Activated B cell treated with CpG ODN at 0.5 μM for 24 hours (primary cell): ENCODE data around the gene SPDYE6. TPM values are rescaled to one million over a fixed set of nuclear protein-coding genes. Genes with fewer than 3 reads are reported as not detected.
"Not testable (repeated sequence)": the region's sequence is repeated elsewhere in the genome, so short reads cannot be mapped to it uniquely, and the experiment has no call there.

Source experiments
- ATAC-seq: fragments of 200-7000 bp; cut with Tn5 transposase; one replicate; pipeline ENCODE4 v1.10.0; 2021; ENCODE audit warnings: low read depth, mild to moderate bottlenecking, moderate library complexity
- CTCF ChIA-PET: fragments of 350-600 bp; sonication (Branson Sonifier 250); formaldehyde crosslinking; loops from one replicate; lab custom pipeline; 2021; ENCODE audit warnings: antibody characterized with exemption; lab: Charles Lee
- POLR2A ChIA-PET: fragments of 350-600 bp; sonication (Branson Sonifier 250); formaldehyde crosslinking; loops from one replicate; lab custom pipeline; 2021; ENCODE audit warnings: antibody characterized with exemption; lab: Charles Lee
- DNase-seq: peaks from one replicate; pipeline ENCODE4 v3.0.0; 2022
- H3K27ac Mint-ChIP-seq: one replicate; pipeline ENCODE4 v1.8.0; 2020; ENCODE audit warnings: mixed read lengths
- H3K27me3 Mint-ChIP-seq: one replicate; pipeline ENCODE4 v1.8.0; 2021; ENCODE audit warnings: mixed read lengths
- H3K36me3 Mint-ChIP-seq: one replicate; pipeline ENCODE4 v1.8.0; 2021; ENCODE audit warnings: low read depth, mixed read lengths
- H3K4me1 Mint-ChIP-seq: one replicate; pipeline ENCODE4 v1.8.0; 2021; ENCODE audit warnings: mixed read lengths
- H3K4me3 Mint-ChIP-seq: one replicate; pipeline ENCODE4 v1.8.0; 2020; ENCODE audit warnings: mild to moderate bottlenecking, mixed read lengths
- H3K9me3 Mint-ChIP-seq: one replicate; pipeline ENCODE4 v1.8.0; 2020; ENCODE audit warnings: mixed read lengths
- intact Hi-C: fragments of 100-400 bp; cut with micrococcal nuclease; formaldehyde crosslinking; loops from one replicate; pipeline ENCODE4 v1.15.1; 2024
- total RNA-seq: library from RNA; stranded (reverse); gene quantifications from 2 replicates; pipeline ENCODE4 v1.2.3, GENCODE V29; 2022
- TF ChIP-seq, protein P1 (sequence below): fragments of 200-600 bp; IDR thresholded peaks from one replicate; pipeline ENCODE4 v1.8.0; 2022; ENCODE audit warnings: antibody characterized with exemption, mild to moderate bottlenecking

SPDYE6 gene
- total RNA-seq, 1 donor from 2014 or later, result not detected

DNA sequence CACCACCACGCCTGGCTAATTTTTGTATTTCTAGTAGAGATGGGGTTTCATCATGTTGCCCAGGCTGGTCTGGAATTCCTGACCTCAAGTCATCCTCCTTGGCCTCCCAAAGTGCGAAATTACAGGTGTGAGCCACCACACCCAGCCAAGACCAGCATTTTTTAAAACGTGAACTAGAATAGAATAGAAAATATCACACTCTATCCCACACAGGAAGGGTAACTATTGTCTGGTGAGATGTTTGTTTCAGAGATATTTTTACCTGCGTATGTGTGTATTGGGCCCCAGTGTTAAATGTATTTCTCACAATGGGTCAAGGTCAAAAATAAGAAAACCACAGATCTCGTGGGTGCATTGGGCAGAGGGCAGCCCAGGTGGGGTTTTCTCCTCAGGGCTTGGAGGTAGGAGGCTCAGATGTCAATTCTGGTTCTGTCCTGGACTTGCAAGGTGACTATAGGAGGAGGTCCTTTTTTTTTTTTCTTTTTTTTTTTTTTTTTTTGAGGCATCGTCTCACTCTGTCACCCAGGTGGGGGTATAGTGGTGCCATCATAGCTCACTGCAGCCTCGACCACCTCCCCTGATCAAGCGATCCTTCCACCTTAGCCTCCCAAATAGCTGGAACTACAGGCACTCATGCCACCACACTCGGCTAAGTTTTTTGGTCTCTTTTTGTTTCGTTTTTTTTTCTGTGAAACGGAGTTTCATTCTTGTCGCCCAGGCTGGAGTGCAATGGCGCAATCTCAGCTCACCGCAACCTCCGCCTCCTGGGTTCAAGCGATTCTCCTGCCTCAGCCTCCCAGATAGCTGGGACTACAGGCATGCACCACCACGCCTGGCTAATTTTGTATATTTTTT is 50.6 kb downstream of the SPDYE6 start:
- H3K9me3 Mint-ChIP-seq, result no peaks in the 10 kb centered on the region
- ATAC-seq (no peak), DNase-seq (no peak)
- POLR2A ChIA-PET, result interaction anchor here (0.6 to 8.3 kb wide), 7 partner anchors 12 to 802 kb away, joined by 3 to 180 read pairs (median 7); partner anchors contain the start of gene SH2B2
- H3K27ac Mint-ChIP-seq, result peak overlapping the region; percentile 92
- H3K4me1 Mint-ChIP-seq, result peaks cover 80% of the 10 kb centered on the region
- peak overlapping the region; percentile 72 for H3K4me3 Mint-ChIP-seq
- H3K27me3 Mint-ChIP-seq, result no peaks in the 10 kb centered on the region
- intact Hi-C loops, result loop anchor here (2.0 to 5.0 kb wide), 2 partner anchors 15 to 57 kb away; no protein-coding TSS in a partner anchor
- TF ChIP-seq, protein P1, sequence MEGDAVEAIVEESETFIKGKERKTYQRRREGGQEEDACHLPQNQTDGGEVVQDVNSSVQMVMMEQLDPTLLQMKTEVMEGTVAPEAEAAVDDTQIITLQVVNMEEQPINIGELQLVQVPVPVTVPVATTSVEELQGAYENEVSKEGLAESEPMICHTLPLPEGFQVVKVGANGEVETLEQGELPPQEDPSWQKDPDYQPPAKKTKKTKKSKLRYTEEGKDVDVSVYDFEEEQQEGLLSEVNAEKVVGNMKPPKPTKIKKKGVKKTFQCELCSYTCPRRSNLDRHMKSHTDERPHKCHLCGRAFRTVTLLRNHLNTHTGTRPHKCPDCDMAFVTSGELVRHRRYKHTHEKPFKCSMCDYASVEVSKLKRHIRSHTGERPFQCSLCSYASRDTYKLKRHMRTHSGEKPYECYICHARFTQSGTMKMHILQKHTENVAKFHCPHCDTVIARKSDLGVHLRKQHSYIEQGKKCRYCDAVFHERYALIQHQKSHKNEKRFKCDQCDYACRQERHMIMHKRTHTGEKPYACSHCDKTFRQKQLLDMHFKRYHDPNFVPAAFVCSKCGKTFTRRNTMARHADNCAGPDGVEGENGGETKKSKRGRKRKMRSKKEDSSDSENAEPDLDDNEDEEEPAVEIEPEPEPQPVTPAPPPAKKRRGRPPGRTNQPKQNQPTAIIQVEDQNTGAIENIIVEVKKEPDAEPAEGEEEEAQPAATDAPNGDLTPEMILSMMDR, result no peak
- peaks cover 30% of the 10 kb centered on the region for H3K36me3 Mint-ChIP-seq
- CTCF ChIA-PET, result no interaction called here

DNA sequence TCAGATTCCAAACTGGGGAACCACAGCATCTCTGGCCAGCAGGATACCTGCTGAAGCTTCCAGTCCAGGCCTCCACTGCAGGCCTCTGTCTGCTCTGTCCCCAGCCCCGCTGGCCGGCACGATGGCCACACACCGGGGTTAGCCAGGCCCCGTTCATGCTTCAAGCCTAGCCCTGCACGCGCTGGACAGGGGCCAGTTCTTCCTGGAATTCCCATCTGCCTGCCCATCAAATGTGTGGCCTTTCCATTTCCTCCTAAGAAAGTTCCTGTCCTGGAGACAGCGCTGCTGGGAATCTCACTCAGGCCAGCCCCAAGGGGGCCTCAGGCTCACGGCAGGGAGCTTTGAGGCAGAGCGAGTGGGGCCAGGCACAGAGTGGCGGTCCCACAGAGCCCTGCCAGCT is 51.6 kb downstream of the SPDYE6 start:
- Mint-ChIP-seq H3K9me3 (no peaks in the 10 kb centered on the region), H3K4me3 (no peak overlapping the region), H3K27me3 (no peaks in the 10 kb centered on the region), H3K4me1 (peaks cover 80% of the 10 kb centered on the region), H3K36me3 (peaks cover 29% of the 10 kb centered on the region), H3K27ac (peak overlapping the region; percentile 92)
- TF ChIP-seq, protein P1, result no peak
- DNase-seq (no peak), ATAC-seq (no peak)
- intact Hi-C loops, result loop anchor here (5.0 kb wide), 1 partner anchor 58 kb away; no protein-coding TSS in a partner anchor
- ChIA-PET POLR2A (interaction anchor here (0.7 to 8.3 kb wide), 4 partner anchors 9 to 121 kb away, joined by 3 to 180 read pairs (median 8); partner anchors contain the start of gene SH2B2), CTCF (interaction anchor here (2.0 kb wide), 1 partner anchor 17 kb away, joined by 10 read pairs; no protein-coding TSS in a partner anchor)

DNA sequence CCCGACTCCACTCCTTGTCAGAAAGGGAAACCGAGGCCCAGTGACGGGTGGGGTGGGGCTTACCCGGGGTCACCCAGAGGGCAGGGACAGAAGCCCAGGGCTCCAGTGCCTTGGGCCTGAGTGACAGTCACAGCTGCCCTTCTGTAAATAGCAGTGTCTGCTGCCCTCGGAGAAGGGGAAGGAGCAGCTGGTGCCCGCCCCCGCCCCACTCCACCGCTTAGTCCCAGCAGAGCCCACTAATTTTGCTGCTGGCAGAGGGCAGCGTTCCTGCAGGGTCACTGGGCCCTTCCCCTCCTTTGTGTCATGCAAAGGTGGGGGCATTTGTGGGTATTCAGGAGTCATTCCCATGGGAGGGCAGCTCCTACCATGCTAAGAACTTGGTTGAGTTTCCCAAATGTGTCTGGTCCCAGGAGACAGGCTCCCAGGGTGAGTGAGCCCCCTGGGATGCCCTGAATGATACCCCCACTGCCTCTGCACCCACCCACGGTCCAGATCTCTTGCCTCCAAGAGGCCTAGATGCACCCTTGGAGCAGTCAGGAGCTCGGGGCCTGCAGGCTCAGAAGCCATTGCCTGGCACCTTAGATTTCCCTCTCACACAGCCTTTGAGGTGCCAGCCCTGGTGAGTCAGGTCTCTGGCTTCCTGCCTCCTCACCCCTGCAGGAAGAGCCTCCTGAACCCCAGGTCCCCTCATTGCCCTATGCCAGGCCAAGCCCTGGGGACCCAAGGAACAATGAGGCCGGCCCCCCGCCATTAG is 52.4 kb downstream of the SPDYE6 start:
- TF ChIP-seq, protein P1, result no peak
- no peak for ATAC-seq
- Mint-ChIP-seq H3K27ac (peak overlapping the region; percentile 72), H3K4me3 (peak overlapping the region; percentile 11), H3K36me3 (peaks cover 30% of the 10 kb centered on the region), H3K4me1 (peaks cover 85% of the 10 kb centered on the region), H3K27me3 (no peaks in the 10 kb centered on the region), H3K9me3 (no peaks in the 10 kb centered on the region)
- intact Hi-C loops, result no loop called here
- POLR2A ChIA-PET, result interaction anchor here (0.7 to 8.3 kb wide), 5 partner anchors 9 to 122 kb away, joined by 3 to 180 read pairs (median 3); partner anchors contain the start of gene SH2B2
- DNase-seq, result no peak
- CTCF ChIA-PET, result interaction anchor here (2.0 kb wide), 1 partner anchor 16 kb away, joined by 10 read pairs; no protein-coding TSS in a partner anchor

DNA sequence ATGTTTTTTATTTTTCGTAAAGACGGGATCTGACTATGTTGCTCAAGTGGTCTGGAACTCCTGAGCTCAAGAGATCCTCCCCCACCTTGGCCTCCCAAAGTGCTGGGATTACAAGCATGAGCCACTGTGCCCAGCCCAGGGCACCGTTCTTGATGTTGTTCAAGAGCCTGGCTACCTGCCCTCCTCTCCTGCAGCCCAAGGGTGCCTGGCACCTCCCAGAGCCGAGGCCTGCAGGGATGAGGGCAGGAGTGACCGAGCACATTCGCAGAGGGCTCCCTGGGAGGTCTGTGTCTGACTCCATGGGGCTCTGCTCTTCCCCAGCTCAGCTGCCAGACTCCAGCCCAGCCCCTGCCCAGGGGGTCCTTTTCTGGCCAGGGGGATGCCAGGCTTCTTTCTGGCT is 54.2 kb downstream of the SPDYE6 start:
- no peak for ATAC-seq
- ChIA-PET POLR2A (interaction anchor here (0.6 to 8.3 kb wide), 2 partner anchors 13 to 966 kb away, joined by 3 to 180 read pairs; partner anchors contain the start of gene SH2B2), CTCF (no interaction called here)
- H3K27ac Mint-ChIP-seq, result peak overlapping the region; percentile 72
- H3K4me1 Mint-ChIP-seq, result peaks cover 80% of the 10 kb centered on the region
- no peak for DNase-seq
- peaks cover 29% of the 10 kb centered on the region for H3K36me3 Mint-ChIP-seq
- intact Hi-C loops, result no loop called here
- no peaks in the 10 kb centered on the region for H3K27me3 Mint-ChIP-seq
- no peak overlapping the region for H3K4me3 Mint-ChIP-seq
- TF ChIP-seq, protein P1, result no peak
- no peaks in the 10 kb centered on the region for H3K9me3 Mint-ChIP-seq

DNA sequence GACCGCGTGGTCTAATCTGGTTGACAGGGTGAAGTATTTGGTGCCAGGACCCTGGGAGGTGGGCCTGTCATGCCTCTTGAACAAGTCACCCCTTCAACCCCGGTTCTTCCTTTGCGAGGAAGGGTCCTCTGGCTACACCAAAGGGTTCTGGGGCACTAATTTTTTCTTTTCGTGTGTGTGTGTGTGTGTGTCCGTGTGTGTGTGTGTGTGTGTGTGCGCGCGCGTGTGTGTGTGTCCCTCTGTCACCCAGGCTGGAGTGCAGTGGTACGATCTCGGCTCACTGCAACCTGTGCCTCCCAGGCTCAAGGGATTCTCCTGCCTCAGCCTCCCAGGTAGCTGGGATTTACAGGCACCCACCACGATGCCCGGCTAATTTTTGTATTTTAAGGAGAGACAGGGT is 54.9 kb downstream of the SPDYE6 start:
- CTCF ChIA-PET, H3K27ac Mint-ChIP-seq, H3K27me3 Mint-ChIP-seq, DNase-seq, H3K9me3 Mint-ChIP-seq, H3K4me3 Mint-ChIP-seq, ATAC-seq, intact Hi-C loops: not testable (repeated sequence)
- Mint-ChIP-seq H3K36me3 (peaks cover 33% of the 10 kb centered on the region), H3K4me1 (peaks cover 79% of the 10 kb centered on the region)
- POLR2A ChIA-PET, result interaction anchor here (8.3 kb wide), 1 partner anchor 12 kb away, joined by 180 read pairs; the partner anchor contains the start of gene SH2B2
